ENCODE results near the gene DPF3.

Gene DPF3

GRCh38 chr14:72926292-72927028 lies 32.6 kb upstream of the DPF3 start, which contains the start of gene DCAF4:
TSS of gene DCAF4 (plus strand) at chr14:72926464. CDS start at chr14:72937979, 11,515 bp downstream.
- H3F3A ChIP-seq (ENCODE audit: insufficient read depth) = no peaks in the 10 kb centered on the region
- TF ChIP-seq EZH2phosphoT487 (conservative IDR thresholded peaks at IDR 0.05; ENCODE audit: low read length) (no peak), CTCF (IDR thresholded peaks at IDR 0.05; ENCODE audit: insufficient read depth, low read length, poor library complexity, severe bottlenecking) (no peak)
- H3K9me2 ChIP-seq (replicated peaks; ENCODE audit: insufficient read depth, low read length) = no peaks in the 10 kb centered on the region
- H4K20me1 ChIP-seq (ENCODE audit: low read depth, low read length) = no peaks in the 10 kb centered on the region
- H3K4me3 ChIP-seq (ENCODE audit: insufficient read depth, low read length, poor library complexity, severe bottlenecking) = peak within 1 kb of the TSS; percentile 79
- H3K9ac ChIP-seq (ENCODE audit: low read length) = peak within 1 kb of the TSS; percentile 74
- peak within 1 kb of the TSS; percentile 70 for H2AFZ ChIP-seq (ENCODE audit: low read depth, low read length, severe bottlenecking)
- H3K27ac ChIP-seq (ENCODE audit: low read depth, low read length) = peak within 1 kb of the TSS; percentile 39
- no peaks in the 10 kb centered on the region for H3K36me3 ChIP-seq (ENCODE audit: low read length)
- no peaks in the 10 kb centered on the region for H3K9me3 ChIP-seq (ENCODE audit: insufficient read depth, low read length)
- peak within 1 kb of the TSS; percentile 74 for H3K4me2 ChIP-seq (ENCODE audit: low read depth, low read length, poor library complexity, severe bottlenecking)
- H3K79me2 ChIP-seq (ENCODE audit: insufficient read depth, low read length) = peaks cover 41% of the 10 kb centered on the region
- no peaks in the 10 kb centered on the region for H3K27me3 ChIP-seq (ENCODE audit: low read length)

- Histone ChIP-seq H3F3A (ENCODE audit: insufficient read depth) (no peaks in the 10 kb centered on the region), H3K4me3 (ENCODE audit: insufficient read depth, low read length, poor library complexity, severe bottlenecking) (peak overlapping the region; percentile 49), H3K27me3 (ENCODE audit: low read length) (no peaks in the 10 kb centered on the region), H3K79me2 (ENCODE audit: insufficient read depth, low read length) (peaks cover 35% of the 10 kb centered on the region), H3K9ac (ENCODE audit: low read length) (peak overlapping the region; percentile 44), H3K27ac (ENCODE audit: low read depth, low read length) (no peak overlapping the region), H3K9me2 (replicated peaks; ENCODE audit: insufficient read depth, low read length) (no peaks in the 10 kb centered on the region), H2AFZ (ENCODE audit: low read depth, low read length, severe bottlenecking) (peak overlapping the region; percentile 54), H3K4me2 (ENCODE audit: low read depth, low read length, poor library complexity, severe bottlenecking) (peak overlapping the region; percentile 56), H3K9me3 (ENCODE audit: insufficient read depth, low read length) (no peaks in the 10 kb centered on the region), H4K20me1 (ENCODE audit: low read depth, low read length) (no peaks in the 10 kb centered on the region), H3K36me3 (ENCODE audit: low read length) (no peaks in the 10 kb centered on the region)
- no peak for TF ChIP-seq EZH2phosphoT487 (conservative IDR thresholded peaks at IDR 0.05; ENCODE audit: low read length)
- TF ChIP-seq CTCF (IDR thresholded peaks at IDR 0.05; ENCODE audit: insufficient read depth, low read length, poor library complexity, severe bottlenecking) = no peak
Measured at GRCh38 chr14:72925815-72926291, 32.0 kb upstream of the DPF3 start.

GRCh38 chr14:72925171-72925759 lies 31.4 kb upstream of the DPF3 start:
- H3K36me3 ChIP-seq (ENCODE audit: low read length) = no peaks in the 10 kb centered on the region
- no peaks in the 10 kb centered on the region for H3F3A ChIP-seq (ENCODE audit: insufficient read depth)
- no peaks in the 10 kb centered on the region for H3K27me3 ChIP-seq (ENCODE audit: low read length)
- no peaks in the 10 kb centered on the region for H4K20me1 ChIP-seq (ENCODE audit: low read depth, low read length)
- H3K79me2 ChIP-seq (ENCODE audit: insufficient read depth, low read length) = peaks cover 29% of the 10 kb centered on the region
- no peak overlapping the region for H3K27ac ChIP-seq (ENCODE audit: low read depth, low read length)
- H3K4me3 ChIP-seq (ENCODE audit: insufficient read depth, low read length, poor library complexity, severe bottlenecking) = peak overlapping the region; percentile 49
- peak overlapping the region; percentile 54 for H2AFZ ChIP-seq (ENCODE audit: low read depth, low read length, severe bottlenecking)
- H3K9me2 ChIP-seq (replicated peaks; ENCODE audit: insufficient read depth, low read length) = no peaks in the 10 kb centered on the region
- H3K4me2 ChIP-seq (ENCODE audit: low read depth, low read length, poor library complexity, severe bottlenecking) = peak overlapping the region; percentile 56
- peak overlapping the region; percentile 44 for H3K9ac ChIP-seq (ENCODE audit: low read length)
- H3K9me3 ChIP-seq (ENCODE audit: insufficient read depth, low read length) = no peaks in the 10 kb centered on the region
- TF ChIP-seq CTCF (IDR thresholded peaks at IDR 0.05; ENCODE audit: insufficient read depth, low read length, poor library complexity, severe bottlenecking) (no peak), EZH2phosphoT487 (conservative IDR thresholded peaks at IDR 0.05; ENCODE audit: low read length) (no peak)
